T47D (cell line): Measurements from ENCODE around the gene TXN2.
"Not testable (repeated sequence)": the region's sequence is repeated elsewhere in the genome, so short reads cannot be mapped to it uniquely, and the experiment has no call there.

Experiments
- DNase-seq, 2 experiments: peaks; one replicate each; pipeline versions ENCODE4 v3.0.0 to v3.0.0-alpha.2; 2011 to 2012; ENCODE audit warnings: low read depth in 1 of 2, low spot score in 1 of 2
- JUND ChIP-seq: IDR thresholded peaks from 2 replicates; pipeline ENCODE4 v1.6.1; 2012; ENCODE audit warnings: low read depth
- in situ Hi-C: cut with HindIII; loops from 2 replicates; pipeline ENCODE4 v1.10.0; 2016; ENCODE audit warnings: low sequenced_read_pairs, low pct_unique_long_range_greater_than_20kb

The TXN2 gene

GRCh38 chr22:36425977-36426523, 55.4 kb downstream of the TXN2 start:
- no peak for TF ChIP-seq JUND
- DNase-seq: no peak
- in situ Hi-C loops: no loop called here

- no peak for DNase-seq
- in situ Hi-C loops: no loop called here
These were observed 56.4 kb downstream of the TXN2 start for GRCh38 chr22:36424901-36425579.

GRCh38 chr22:36424466-36424865, 57.0 kb downstream of the TXN2 start:
- DNase-seq, in situ Hi-C loops: not testable (repeated sequence)

More at GRCh38 chr22:36424901-36425579, 56.4 kb downstream of the TXN2 start:
- TF ChIP-seq JUND: no peak

- in situ Hi-C loops: no loop called here
- TF ChIP-seq JUND: no peak
- no peak for DNase-seq
These were observed 57.7 kb downstream of the TXN2 start for GRCh38 chr22:36423461-36424404.

GRCh38 chr22:36422287-36423014, 59.0 kb downstream of the TXN2 start:
- DNase-seq: no peak
- in situ Hi-C loops: no loop called here

GRCh38 chr22:36419912-36420882, 61.2 kb downstream of the TXN2 start:
- no peak for TF ChIP-seq JUND
- in situ Hi-C loops: no loop called here
- DNase-seq: no peak

More at GRCh38 chr22:36422287-36423014, 59.0 kb downstream of the TXN2 start:
- TF ChIP-seq JUND: no peak

GRCh38 chr22:36419177-36419911, 62.1 kb downstream of the TXN2 start:
- DNase-seq: no peak
- TF ChIP-seq JUND: no peak
- in situ Hi-C loops: no loop called here

GRCh38 chr22:36417281-36417686, 64.2 kb downstream of the TXN2 start:
- DNase-seq: no peak
- in situ Hi-C loops: no loop called here
- no peak for TF ChIP-seq JUND
